ENCODE results near the gene SAMD4B.
A peak's percentile ranks its signal among the peaks of the same experiment; 100 is the strongest.

DNA sequence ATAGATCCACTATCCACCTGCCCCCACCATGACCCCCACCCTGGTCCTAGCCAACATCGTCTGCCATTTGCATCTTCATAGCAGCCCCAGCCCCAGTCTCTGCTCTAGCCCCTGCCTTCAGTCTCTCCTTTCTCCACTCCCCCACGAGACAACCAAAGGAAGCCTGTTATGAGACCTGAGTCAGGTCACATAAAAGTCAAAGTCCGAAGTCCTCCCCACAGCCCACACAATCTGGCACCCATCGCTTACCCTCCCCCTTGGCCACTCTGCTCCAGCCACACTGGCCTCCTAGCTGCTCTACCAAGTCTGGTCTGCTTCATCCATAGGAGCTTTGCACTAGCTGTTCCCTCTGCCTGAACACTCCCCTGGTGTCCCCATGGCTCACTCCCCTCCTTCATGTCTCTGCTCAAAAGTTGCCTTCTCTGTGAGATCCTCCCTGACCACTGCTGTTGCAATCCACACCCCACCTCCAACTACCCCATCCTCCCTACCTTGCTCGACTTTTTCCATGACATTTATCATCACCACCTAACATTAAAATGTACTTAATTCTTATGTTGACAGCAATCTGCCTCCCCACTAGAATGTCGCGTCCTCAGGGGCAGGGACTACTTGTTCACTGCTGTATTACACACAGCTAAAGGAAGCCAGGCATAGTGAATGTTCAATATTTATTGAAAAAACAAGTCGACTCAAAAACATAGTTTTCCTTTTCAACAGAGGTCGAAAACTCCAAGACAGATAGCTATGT lies 69.0 kb downstream of the SAMD4B start:
- TF ChIP-seq POLR2A (IDR thresholded peaks at IDR 0.05): peak in 2 of 3 donors; percentile 4 to 19
- TF ChIP-seq, protein P1, sequence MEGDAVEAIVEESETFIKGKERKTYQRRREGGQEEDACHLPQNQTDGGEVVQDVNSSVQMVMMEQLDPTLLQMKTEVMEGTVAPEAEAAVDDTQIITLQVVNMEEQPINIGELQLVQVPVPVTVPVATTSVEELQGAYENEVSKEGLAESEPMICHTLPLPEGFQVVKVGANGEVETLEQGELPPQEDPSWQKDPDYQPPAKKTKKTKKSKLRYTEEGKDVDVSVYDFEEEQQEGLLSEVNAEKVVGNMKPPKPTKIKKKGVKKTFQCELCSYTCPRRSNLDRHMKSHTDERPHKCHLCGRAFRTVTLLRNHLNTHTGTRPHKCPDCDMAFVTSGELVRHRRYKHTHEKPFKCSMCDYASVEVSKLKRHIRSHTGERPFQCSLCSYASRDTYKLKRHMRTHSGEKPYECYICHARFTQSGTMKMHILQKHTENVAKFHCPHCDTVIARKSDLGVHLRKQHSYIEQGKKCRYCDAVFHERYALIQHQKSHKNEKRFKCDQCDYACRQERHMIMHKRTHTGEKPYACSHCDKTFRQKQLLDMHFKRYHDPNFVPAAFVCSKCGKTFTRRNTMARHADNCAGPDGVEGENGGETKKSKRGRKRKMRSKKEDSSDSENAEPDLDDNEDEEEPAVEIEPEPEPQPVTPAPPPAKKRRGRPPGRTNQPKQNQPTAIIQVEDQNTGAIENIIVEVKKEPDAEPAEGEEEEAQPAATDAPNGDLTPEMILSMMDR (IDR thresholded peaks at IDR 0.05 in 8 of 11, conservative IDR thresholded peaks at IDR 0.05 in 3 of 11): no peak
- peak; percentile 9 to 93 (median 78) for TF ChIP-seq POLR2AphosphoS5 (IDR thresholded peaks at IDR 0.05)
